A204.1 (cell line): ENCODE measurements around the gene SIGLEC14.

Experiments
- FAIRE-seq: peaks from 2 replicates; lab custom pipeline; 2012; peaks lifted over from hg19 to GRCh38; lab: Jason Lieb, UNC

The SIGLEC14 gene

DNA sequence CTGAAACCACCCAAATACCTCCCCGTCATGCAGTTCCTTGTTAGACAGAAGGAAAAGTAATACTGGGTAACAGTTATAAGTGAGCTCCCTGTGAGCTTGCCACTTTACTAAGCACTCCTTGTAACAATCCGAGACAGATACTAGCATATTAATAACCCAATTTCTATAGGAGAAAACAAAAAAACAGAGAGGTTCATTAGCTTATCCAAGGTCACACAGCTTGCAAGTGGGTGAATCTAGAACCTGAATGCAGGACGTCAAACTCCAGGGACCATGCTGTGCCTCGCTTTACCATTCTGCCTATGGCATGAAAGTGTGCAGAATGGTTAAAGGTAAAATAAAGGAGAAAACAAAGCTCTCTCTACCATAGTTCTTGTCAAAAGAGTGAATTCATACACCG lies 31.8 kb downstream of the SIGLEC14 start:
- FAIRE-seq: no peak

DNA sequence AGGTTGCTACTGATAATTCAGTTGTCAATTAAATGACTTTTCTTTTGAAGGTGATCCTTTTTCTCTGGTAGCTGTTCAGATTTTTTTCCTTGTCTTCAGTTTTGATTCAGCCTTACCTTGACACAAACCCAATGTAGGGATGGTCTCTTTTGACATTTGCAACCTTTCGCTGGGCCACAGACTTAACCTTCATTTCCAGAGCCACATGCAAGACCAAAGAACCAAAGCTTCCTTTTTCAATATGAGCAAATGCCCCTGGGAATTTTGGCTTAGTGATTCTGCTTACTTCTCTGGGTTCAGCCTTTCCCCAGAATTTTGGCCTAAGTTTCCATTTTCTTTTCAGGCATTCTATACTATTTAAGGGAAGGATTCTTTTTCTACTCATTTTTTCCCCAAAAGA lies 36.0 kb downstream of the SIGLEC14 start:
- no peak for FAIRE-seq

DNA sequence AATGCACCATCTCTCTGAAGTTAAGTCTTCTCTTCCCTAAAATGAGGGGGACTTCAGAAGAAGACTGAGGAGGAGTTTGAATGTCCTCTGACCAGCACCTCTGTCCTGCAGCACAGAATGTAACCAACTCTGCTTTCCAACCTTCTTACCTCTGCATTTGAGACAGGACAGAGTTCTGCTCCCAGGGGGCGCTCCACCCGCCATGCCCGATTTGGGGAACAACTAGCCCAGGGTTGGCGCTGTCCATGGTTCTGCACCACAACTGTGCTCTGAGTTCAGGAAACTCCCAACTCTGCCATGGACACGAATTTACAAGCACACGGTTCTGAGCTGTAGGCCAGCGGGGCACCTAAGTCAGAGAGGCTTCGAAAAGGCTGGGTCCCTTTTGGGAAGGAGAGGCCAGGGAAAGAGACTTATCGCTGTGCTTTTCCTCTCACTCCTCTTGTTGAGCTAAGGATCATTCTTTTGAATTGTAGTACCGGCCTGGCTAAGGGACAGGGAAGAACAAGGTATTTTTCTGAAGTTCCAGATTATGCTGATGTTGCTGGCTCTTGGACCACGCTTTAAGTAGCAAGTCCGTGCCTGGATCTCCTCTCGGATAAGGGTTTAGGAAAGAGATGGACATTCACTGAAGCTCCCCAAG lies 38.6 kb downstream of the SIGLEC14 start:
- FAIRE-seq: no peak

DNA sequence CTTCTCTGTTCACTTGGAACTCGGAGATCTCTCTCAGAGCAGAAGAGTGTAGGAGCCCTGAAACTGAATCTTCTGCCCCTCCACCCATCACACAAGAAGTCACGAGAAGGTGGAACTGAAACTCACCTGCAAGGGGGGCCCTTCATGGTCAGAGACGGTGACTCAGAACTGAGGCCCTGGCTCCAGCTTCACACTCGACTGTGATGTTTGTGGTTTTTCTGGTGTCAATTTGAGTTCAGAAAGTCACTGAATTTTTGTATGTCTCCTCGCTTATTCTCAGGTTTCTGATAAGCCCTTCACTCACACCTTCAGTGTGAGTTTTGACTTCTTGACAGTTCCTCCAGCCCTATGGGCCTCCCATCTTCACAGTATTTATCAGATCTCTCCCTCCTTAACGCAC lies 39.5 kb downstream of the SIGLEC14 start:
- no peak for FAIRE-seq

DNA sequence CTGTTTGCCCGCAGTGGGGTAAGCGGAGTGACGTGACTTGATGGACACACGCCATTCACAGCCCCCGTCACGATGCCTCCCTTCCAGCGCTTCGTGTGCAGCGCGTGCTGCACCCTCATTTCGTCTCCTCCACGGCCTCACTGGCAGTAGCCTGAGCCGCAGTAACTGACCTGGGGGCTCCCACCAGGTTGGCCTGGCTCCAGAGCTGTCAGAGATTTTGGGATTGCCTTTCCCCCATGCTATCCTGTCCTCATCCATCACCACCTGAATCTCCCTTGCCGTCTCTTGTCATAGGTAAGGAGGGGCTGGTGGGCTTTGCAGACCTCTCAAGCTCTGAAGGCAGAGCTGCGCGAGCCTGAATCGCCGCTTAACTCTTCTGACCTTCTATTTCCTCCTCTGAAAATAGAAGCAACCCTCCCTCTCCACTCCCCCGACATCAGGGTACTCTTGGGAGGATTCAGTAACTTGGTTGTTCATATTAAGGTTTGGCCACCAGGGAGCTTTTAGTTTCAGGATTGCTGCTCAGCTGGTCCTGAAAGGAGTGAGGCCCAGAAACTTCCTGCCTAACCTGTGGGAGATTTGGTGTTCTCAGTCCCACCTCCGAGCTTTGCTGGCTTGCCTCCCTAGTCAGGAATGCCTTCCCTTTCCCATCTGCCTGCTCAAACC lies 44.3 kb downstream of the SIGLEC14 start:
- FAIRE-seq: no peak

DNA sequence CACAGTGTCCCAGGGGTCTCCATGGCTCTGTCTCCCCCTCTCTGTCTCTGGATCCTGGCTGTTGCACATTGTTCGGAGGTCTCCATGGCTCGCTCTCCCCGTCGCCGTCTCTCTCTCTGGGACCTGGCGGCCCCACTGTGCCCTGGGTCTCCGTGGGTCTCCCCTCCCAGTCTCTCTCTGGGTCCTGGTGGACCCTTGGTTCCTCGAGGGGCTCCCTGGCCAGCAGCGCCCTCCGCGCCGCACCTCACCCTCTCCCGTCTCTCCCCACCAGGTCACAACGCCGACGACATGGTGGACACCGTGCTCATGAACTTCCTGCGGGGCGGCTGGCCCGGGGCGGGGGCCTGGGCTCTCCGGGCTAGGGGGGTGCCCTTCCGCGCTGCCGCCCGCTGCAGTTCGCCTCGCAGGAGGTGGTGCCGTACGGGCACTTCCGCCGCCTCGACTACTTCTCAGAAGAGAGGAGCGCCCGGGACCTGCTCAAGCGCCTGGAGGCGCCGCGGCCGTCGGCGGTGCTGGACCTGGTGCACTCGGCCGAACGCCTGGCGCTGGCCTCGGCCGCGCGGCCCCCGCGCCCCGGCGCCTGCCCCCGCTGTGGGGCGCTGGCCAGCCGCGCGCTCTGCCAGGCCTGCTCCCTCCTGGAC lies 45.6 kb downstream of the SIGLEC14 start:
- FAIRE-seq: no peak

DNA sequence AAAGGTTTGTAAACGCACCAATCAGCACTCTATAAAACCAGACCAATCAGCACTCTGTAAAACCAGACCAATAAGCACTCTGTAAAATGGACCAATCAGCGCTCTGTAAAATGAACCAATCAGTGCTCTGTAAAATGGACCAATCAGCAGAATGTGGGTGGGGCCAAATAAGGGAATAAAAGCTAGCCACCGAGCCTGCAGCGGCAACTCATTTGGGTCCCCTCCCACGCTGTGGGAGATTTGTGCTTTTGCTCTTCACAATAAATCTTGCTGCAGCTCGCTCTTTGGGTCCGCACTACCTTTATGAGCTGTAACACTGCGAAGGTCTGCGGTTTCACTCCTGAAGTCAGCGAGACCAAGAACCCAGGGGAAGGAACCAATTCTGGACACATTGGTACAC lies 47.5 kb downstream of the SIGLEC14 start:
- no peak for FAIRE-seq

DNA sequence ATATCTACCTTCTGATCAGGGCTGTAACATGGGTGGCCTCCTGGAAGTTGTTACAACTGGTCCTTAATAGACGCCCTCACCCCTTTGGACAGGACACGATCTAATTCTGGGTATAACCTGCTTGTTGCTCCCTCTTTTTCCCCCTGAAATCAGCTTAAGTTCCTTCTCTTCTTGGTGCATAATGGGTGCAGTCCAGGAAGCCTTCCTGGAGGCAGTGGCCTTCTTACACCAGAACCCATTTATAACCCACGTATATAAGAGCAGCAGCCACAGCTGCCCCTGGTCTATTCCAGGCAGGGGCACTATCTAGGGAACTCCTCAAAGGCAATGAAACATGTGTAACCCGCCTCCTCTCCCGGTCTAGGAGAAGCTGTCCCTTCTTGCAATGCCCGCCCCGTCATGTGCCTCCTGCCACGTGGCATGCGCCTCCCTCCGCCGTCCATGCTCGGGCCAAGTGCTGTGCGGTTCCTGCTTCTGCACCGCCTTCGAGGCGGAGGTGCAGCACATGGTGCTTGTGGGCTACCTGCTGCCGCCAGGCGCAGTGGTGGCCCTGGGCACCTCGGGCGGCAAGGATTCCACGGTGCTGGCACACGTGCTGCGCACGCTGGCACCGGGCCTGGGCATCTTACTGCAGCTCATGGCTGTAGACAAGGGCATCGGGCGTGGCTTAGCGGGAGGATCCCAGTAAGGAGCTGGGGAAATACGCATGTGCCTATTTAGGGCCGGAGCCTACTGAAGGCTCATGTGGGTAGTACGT lies 48.3 kb downstream of the SIGLEC14 start:
- FAIRE-seq: no peak

DNA sequence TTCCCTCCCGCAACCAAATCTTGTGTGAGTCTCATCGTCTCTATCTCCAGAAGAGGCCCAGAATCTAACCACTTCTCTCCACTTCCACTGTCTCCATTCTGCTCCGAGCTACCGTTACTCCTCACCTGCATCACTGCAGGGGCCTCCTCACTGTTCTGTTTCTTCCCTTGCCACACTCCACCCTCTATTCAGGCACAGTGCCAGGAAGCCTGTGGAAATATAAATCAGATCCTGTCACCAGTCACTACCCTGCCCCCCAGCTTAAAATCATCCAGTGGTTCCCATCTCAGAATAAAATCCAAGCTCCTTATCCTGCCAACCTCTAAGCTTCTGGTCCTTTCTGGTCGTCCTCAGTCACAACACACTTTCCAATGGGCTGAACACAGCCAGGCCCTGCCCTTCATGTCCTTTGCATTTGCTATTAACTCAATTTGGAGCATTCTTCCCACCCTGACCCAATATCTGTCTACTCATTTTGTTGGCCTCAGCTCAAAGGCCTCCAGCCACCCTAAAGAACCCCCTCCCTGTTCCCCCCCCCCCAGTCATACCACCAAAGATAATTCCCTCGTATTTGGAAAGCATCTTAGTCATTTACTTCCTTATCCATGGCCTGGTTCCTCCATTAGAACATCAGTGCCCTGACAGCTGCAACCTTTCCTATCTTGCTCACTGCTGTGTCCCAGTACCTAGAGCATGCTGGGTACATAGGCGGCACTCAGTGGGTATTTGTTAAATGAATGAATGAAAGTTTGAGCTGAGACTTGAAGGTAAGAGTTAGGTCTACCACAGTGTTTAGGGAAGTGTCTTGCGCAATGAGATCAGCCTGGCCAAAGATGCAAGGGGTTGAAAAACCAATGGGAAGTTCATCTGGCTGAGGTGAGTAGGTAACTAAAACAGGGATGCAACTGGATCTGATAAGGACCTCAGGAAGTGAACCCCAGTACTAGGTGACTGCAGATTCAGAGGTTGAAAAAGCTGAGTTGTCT lies 51.1 kb downstream of the SIGLEC14 start:
- FAIRE-seq: no peak

DNA sequence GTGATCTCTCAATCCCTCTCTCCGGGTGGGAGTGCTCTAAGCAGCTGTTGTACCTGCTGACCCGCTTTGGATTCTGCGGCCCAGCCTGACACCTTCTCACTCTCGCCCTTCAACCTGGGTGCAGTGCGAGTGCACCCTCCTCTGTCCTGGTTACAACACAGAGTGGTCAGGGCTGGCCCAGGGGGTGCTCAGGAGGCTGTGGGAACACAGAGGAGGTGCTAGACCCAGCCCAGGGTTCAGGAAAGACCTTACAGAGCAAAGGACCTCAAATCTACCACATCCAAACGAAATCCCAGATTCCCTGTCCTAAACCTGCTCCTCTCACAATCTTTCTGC lies 51.9 kb downstream of the SIGLEC14 start:
- FAIRE-seq: no peak

DNA sequence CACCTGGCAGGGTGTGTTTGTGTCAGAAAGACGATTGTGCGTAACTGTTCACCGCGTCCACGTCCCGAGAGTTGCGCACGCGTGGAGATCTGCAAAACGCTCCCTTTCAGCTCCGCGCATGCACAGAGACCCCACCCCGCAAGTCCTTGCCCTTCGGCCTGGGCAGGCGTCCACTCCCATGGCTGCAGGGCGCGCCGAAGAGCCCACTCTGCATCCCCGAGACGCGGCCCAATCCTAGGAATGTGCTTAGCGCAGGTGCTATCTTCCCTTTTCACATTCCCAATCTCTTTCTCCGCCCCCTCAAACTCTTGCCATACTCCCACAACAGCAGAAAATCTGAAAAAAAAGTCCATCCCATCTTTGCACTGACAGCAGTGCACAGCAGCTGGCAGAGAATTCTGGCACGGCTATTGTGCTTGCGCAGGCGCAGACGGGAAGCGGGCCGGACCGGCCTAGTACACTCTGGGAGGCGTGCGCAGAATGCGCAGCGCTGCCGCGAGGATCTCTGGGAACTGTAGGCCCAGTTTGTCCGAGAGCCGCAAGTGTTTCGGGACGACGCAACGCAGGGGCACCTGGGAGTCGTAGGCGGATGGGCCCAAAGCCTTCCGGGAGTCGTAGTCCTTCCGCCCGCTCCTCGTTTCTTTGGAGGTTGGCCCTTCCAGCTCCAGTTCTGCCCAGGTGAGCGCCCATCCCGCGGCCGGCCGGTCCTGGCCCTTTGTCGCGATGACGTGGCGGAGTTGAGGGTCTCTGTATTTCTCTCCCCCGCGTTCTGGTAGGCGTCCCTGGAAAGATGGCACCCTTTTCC lies 52.5 kb downstream of the SIGLEC14 start:
- FAIRE-seq: peak; percentile 96

DNA sequence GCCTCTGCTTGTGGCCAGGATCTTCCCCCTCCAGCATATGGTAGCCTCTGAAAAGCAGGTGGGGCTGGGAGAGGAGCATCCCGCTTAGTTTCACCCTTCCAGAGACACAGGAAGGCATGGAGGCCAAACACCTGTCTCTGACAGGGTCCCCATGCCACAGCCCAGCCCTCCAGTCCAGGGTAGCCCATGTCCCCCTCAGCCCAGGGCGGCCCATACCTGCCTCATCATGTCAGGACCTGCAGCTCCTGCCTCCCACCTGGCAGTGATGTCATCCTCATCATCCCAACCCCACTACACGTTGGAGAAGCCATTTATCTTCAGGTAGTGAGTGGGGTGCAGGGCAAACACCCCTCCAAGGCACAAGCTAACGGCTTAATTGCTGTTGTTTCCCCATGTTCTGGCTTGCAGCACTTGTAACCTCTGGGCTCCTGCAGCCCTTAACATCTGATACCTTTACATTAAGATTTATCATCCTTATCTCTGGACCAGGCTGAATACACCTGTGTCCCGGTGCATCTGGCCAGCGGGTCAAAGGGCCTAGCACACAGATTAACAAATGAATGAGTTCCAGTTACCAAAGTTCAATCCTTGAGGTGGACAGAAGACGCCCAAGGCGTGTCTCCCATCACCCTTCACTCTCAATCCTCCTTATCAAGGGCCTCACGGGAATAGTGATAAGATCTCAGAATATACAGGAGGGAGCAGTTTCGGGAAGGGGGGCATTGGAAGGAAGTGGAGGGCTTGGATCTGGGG lies 53.3 kb downstream of the SIGLEC14 start:
- no peak for FAIRE-seq
